ENCODE data around the gene SLC2A11. TPM values are rescaled to one million over a fixed set of nuclear protein-coding genes. Genes with fewer than 3 reads are reported as not detected.

The SLC2A11 gene
- total RNA-seq, 5 donors from 2014 or later (not counting 1 experiment from before 2014, with no cell fraction given) = 16.2 to 24.2 (median 18.6) TPM

DNA sequence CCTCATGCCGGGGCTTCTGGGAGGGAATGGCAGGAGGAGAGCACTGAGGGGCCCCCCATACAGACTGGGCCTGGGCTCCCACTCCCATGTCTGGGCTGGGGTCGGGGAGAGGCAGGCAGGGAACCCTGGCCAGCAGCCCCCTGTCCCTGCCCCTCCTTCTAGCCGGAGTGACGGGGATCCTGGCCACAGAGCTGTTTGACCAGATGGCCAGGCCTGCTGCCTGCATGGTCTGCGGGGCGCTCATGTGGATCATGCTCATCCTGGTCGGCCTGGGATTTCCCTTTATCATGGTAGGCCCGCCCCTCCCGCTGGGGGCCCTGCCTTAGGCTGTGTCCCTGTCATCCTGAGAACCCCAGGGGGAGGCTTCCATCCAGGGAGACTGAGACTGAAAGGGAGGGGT, 26.5 kb downstream of the SLC2A11 start:
- POLR2A ChIA-PET = no interaction called here
- H3K9me3 Mint-ChIP-seq = no peaks in the 10 kb centered on the region
- Histone ChIP-seq H3K4me1 (ENCODE audit: control insufficient read depth in 1 of 2, extremely low read depth in 1 of 2, insufficient read depth in 2 of 2, low read length in 2 of 2) (no peaks in the 10 kb centered on the region), H3K4me3 (ENCODE audit: control insufficient read depth in 1 of 2, extremely low read depth in 1 of 2, low read length in 1 of 2) (no peak overlapping the region), H3K9me3 (no peaks in the 10 kb centered on the region), H3K36me3 (ENCODE audit: control insufficient read depth in 2 of 2, extremely low read depth in 1 of 2, insufficient read depth in 1 of 2, low read length in 1 of 2) (peaks cover 3 to 4% of the 10 kb centered on the region in 2 donors), H3K27me3 (replicated peaks in 1 of 2; ENCODE audit: control insufficient read depth in 2 of 2, extremely low read depth in 1 of 2, insufficient read depth in 2 of 2, low read length in 1 of 2) (no peaks in the 10 kb centered on the region), H3K27ac (ENCODE audit: low read length) (no peak overlapping the region)
- H3K27me3 Mint-ChIP-seq = no peaks in the 10 kb centered on the region
- no peaks in the 10 kb centered on the region for H3K4me1 Mint-ChIP-seq
- H3K27ac Mint-ChIP-seq = no peak overlapping the region
- ATAC-seq (replicated peaks in 1 of 4) (no peak), DNase-seq (no peak)
- peaks cover 11% of the 10 kb centered on the region for H3K36me3 Mint-ChIP-seq
- H3K4me3 Mint-ChIP-seq = no peak overlapping the region
- CTCF ChIA-PET = no interaction called here
- 93% methylated on average over 9 of the region's 9 CpGs for whole genome bisulfite sequencing (ENCODE audit: insufficient coverage)

DNA sequence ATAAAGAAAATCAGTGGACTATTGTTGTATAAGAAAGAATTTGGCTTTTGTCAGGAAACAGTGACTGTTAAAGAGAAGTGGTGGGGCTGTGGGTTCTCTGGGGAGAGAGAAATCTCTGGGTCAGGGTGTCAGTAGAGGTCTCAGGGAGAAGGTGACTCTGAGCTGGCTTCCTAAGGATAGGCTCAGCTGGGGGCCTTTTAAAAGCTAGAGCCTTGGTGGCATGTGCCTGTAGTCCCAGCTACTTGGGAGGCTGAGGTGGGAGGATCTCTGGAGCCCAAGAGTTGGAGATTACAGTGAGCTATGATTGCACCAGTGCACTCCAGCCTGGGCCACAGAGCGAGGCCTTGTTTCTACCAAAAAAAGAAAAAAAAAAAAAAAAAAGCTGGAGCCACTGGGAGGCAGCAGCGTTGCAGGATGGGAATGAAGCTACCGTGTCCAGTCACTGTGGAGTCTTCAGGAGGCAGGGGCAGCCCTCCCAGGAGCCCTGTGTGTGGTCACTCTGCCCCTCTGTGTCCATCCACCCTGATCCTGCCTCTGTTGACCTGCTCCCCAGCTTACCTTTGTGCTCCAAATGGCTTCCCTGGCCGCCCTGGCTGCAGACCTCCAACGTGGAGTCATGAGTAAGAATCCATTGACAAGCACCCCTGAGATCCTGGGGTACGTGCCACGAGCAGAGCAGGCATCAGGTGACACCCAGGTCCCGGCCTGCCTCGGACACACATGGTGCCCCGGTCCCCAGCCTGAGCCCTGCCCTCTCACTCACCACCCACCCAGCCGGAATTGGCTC, 31.1 kb downstream of the SLC2A11 start:
- ChIA-PET CTCF (interaction anchor here (0.5 to 0.7 kb wide), 7 partner anchors 119 to 1168 kb away, joined by 3 to 9 read pairs (median 4); no protein-coding TSS in a partner anchor), POLR2A (interaction anchor here in 1 of 2 donors (0.6 kb wide), 1 partner anchor 23 kb away, joined by 3 read pairs; no protein-coding TSS in a partner anchor)
- Histone ChIP-seq H3K4me3 (ENCODE audit: control insufficient read depth in 1 of 2, extremely low read depth in 1 of 2, low read length in 1 of 2) (no peak overlapping the region), H3K9me3 (no peaks in the 10 kb centered on the region), H3K36me3 (ENCODE audit: control insufficient read depth in 2 of 2, extremely low read depth in 1 of 2, insufficient read depth in 1 of 2, low read length in 1 of 2) (peaks cover 3% of the 10 kb centered on the region in 2 donors), H3K4me1 (ENCODE audit: control insufficient read depth in 1 of 2, extremely low read depth in 1 of 2, insufficient read depth in 2 of 2, low read length in 2 of 2) (peaks cover 4 to 8% of the 10 kb centered on the region in 2 experiments), H3K27me3 (replicated peaks in 1 of 2; ENCODE audit: control insufficient read depth in 2 of 2, extremely low read depth in 1 of 2, insufficient read depth in 2 of 2, low read length in 1 of 2) (no peaks in the 10 kb centered on the region), H3K27ac (ENCODE audit: low read length) (no peak overlapping the region)
- ATAC-seq (replicated peaks in 1 of 4) = no peak
- H3K4me1 Mint-ChIP-seq = peaks cover 8 to 13% (median 11%) of the 10 kb centered on the region in 3 donors
- DNase-seq = no peak
- no peak overlapping the region for H3K27ac Mint-ChIP-seq
- H3K9me3 Mint-ChIP-seq = no peaks in the 10 kb centered on the region
- H3K27me3 Mint-ChIP-seq = no peaks in the 10 kb centered on the region
- no peaks in the 10 kb centered on the region for H3K36me3 Mint-ChIP-seq
- WGBS (ENCODE audit: insufficient coverage) = 93% methylated on average over 7 of the region's 11 CpGs
- no peak overlapping the region for H3K4me3 Mint-ChIP-seq

DNA sequence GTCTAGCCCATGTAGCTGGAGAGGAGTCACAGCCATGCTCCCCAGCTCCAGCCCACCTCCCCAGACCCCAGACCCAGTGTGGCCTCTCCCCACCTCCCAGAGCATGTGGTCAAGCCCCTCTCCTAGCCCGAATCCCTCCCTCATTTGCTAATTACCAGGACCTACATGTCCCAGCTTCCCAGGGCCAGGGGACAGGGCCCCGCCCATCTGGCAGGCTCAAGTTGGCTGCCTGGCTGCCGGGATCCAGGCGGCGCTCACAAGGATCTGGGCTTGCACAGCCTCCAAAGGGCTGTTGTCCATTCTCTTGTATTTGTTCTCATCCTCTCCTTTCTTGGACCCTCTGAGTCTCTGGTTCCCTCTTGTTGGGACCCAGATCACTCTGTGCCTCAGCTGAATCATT, 31.9 kb downstream of the SLC2A11 start:
- no peak overlapping the region for H3K27ac ChIP-seq (ENCODE audit: low read length)

DNA sequence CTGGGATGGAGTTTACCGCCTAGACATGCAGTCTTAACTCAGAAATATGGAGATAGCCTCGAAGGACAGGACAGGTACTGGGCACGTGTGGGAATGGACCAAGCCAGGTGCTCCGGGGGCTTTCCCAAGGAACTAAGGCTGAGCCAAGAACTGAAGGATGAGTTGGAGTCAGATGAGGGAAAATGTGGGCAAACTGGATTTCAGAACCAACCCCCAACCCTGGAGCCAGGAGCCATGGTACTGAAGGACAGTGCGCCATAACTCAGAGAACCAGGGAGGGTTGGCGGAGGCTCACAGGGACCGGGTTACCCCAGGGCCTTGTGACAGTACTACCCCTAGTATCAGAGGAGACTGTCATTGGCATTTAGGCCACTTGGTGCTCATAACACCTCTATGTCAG, 34.1 kb downstream of the SLC2A11 start:
- POLR2A ChIA-PET = interaction anchor here in 1 of 2 donors (0.6 kb wide), 1 partner anchor 20 kb away, joined by 3 read pairs; no protein-coding TSS in a partner anchor
- 92% methylated on average over 7 of the region's 7 CpGs for WGBS (ENCODE audit: insufficient coverage)
- Mint-ChIP-seq H3K4me1 (peaks cover 20 to 28% (median 20%) of the 10 kb centered on the region in 3 donors), H3K27me3 (no peaks in the 10 kb centered on the region), H3K9me3 (no peaks in the 10 kb centered on the region), H3K4me3 (peak overlapping the region in 1 of 3 donors; percentile 91), H3K36me3 (peaks cover 3% of the 10 kb centered on the region), H3K27ac (no peak overlapping the region)
- peaks cover 4 to 29% of the 10 kb centered on the region in 2 experiments for H3K4me1 ChIP-seq (ENCODE audit: control insufficient read depth in 1 of 2, extremely low read depth in 1 of 2, insufficient read depth in 2 of 2, low read length in 2 of 2)
- no peak overlapping the region for H3K4me3 ChIP-seq (ENCODE audit: control insufficient read depth in 1 of 2, extremely low read depth in 1 of 2, low read length in 1 of 2)
- peaks cover 3 to 12% of the 10 kb centered on the region in 2 donors for H3K36me3 ChIP-seq (ENCODE audit: control insufficient read depth in 2 of 2, extremely low read depth in 1 of 2, insufficient read depth in 1 of 2, low read length in 1 of 2)
- no peak overlapping the region for H3K27ac ChIP-seq (ENCODE audit: low read length)
- DNase-seq (no peak), ATAC-seq (replicated peaks in 1 of 4) (no peak)
- CTCF ChIA-PET = no interaction called here
- H3K9me3 ChIP-seq = no peaks in the 10 kb centered on the region
- H3K27me3 ChIP-seq (replicated peaks in 1 of 2; ENCODE audit: control insufficient read depth in 2 of 2, extremely low read depth in 1 of 2, insufficient read depth in 2 of 2, low read length in 1 of 2) = no peaks in the 10 kb centered on the region

More for the DNA sequence above, 31.9 kb downstream of the SLC2A11 start:
- no peak overlapping the region for H3K27ac Mint-ChIP-seq
- 81% methylated on average over 4 of the region's 5 CpGs for WGBS (ENCODE audit: insufficient coverage)
- H3K4me3 Mint-ChIP-seq = no peak overlapping the region
- no peak for ATAC-seq (replicated peaks in 1 of 4)
- ChIA-PET CTCF (interaction anchor here (0.5 to 1.0 kb wide), 2 partner anchors 32 kb away, joined by 3 read pairs; partner anchors contain the start of gene SLC2A11 (in 1 of the 2)), POLR2A (no interaction called here)
- H3K27me3 ChIP-seq (replicated peaks in 1 of 2; ENCODE audit: control insufficient read depth in 2 of 2, extremely low read depth in 1 of 2, insufficient read depth in 2 of 2, low read length in 1 of 2) = no peaks in the 10 kb centered on the region
- no peaks in the 10 kb centered on the region for H3K9me3 ChIP-seq
- no peaks in the 10 kb centered on the region for H3K27me3 Mint-ChIP-seq
- H3K4me1 Mint-ChIP-seq = peaks cover 10 to 20% (median 13%) of the 10 kb centered on the region in 3 donors
- no peaks in the 10 kb centered on the region for H3K9me3 Mint-ChIP-seq
- H3K4me1 ChIP-seq (ENCODE audit: control insufficient read depth in 1 of 2, extremely low read depth in 1 of 2, insufficient read depth in 2 of 2, low read length in 2 of 2) = peaks cover 4 to 10% of the 10 kb centered on the region in 2 experiments
- DNase-seq = no peak
- H3K36me3 Mint-ChIP-seq = no peaks in the 10 kb centered on the region
- H3K4me3 ChIP-seq (ENCODE audit: control insufficient read depth in 1 of 2, extremely low read depth in 1 of 2, low read length in 1 of 2) = no peak overlapping the region
- peaks cover 0 to 3% of the 10 kb centered on the region in 2 donors for H3K36me3 ChIP-seq (ENCODE audit: control insufficient read depth in 2 of 2, extremely low read depth in 1 of 2, insufficient read depth in 1 of 2, low read length in 1 of 2)

DNA sequence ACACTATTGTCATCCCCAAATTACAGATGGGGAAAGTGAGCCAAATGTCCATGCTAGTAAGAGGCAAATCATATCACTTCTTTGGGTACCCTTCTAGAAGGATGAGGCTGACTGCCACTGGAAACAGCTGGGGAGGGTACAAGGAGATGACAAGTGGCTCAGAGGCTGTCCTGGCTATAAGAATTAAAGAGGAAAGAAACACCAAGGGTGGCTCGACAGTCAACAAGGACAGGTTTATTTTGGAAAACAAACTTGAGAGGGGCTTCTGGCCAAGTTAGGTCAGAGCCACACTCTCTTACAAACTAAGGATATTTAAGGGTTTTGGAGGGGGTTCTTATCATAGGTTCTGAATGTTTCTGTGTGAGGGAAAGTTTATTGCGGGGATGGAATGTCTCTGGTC, 34.5 kb downstream of the SLC2A11 start:
- H3K4me3 Mint-ChIP-seq = peak overlapping the region in 2 of 3 donors; percentile 6 to 91
- peaks cover 20 to 30% (median 23%) of the 10 kb centered on the region in 3 donors for H3K4me1 Mint-ChIP-seq
- CTCF ChIA-PET = no interaction called here
- H3K36me3 Mint-ChIP-seq = peaks cover 5% of the 10 kb centered on the region
- Histone ChIP-seq H3K36me3 (ENCODE audit: control insufficient read depth in 2 of 2, extremely low read depth in 1 of 2, insufficient read depth in 1 of 2, low read length in 1 of 2) (peaks cover 3 to 16% of the 10 kb centered on the region in 2 donors), H3K27ac (ENCODE audit: low read length) (no peak overlapping the region), H3K4me3 (ENCODE audit: control insufficient read depth in 1 of 2, extremely low read depth in 1 of 2, low read length in 1 of 2) (no peak overlapping the region), H3K9me3 (no peaks in the 10 kb centered on the region), H3K27me3 (replicated peaks in 1 of 2; ENCODE audit: control insufficient read depth in 2 of 2, extremely low read depth in 1 of 2, insufficient read depth in 2 of 2, low read length in 1 of 2) (no peaks in the 10 kb centered on the region), H3K4me1 (ENCODE audit: control insufficient read depth in 1 of 2, extremely low read depth in 1 of 2, insufficient read depth in 2 of 2, low read length in 2 of 2) (peaks cover 4 to 29% of the 10 kb centered on the region in 2 experiments)
- peak overlapping the region; percentile 61 to 97 for H3K27ac Mint-ChIP-seq
- POLR2A ChIA-PET = interaction anchor here in 1 of 2 donors (0.6 kb wide), 1 partner anchor 20 kb away, joined by 3 read pairs; no protein-coding TSS in a partner anchor
- no peak for DNase-seq
- 100% methylated on average over 1 of the region's 2 CpGs for WGBS (ENCODE audit: insufficient coverage)
- no peaks in the 10 kb centered on the region for H3K9me3 Mint-ChIP-seq
- ATAC-seq (replicated peaks in 1 of 4) = no peak
- H3K27me3 Mint-ChIP-seq = no peaks in the 10 kb centered on the region

DNA sequence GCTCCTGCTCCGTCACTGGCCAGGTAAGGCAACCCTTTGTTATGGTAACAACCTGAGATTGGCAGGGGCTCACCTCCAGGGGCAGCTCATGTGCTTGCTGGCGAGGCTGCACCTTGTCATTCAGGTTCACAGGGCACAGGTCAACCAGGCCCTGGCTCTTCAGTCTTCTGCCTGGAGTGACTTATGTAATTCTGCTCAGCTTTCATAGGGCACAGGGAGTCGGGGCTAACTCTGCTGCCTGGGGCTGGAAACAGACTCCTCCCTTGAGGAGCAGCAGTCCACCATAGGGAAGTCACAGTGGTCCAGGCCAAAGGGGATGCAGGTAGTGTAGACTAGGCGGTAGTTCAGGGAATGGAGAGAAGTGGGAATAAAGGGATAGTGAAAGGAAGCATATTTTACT, 35.0 kb downstream of the SLC2A11 start:
- ChIA-PET CTCF (no interaction called here), POLR2A (interaction anchor here in 1 of 2 donors (0.6 kb wide), 1 partner anchor 21 kb away, joined by 3 read pairs; no protein-coding TSS in a partner anchor)
- Mint-ChIP-seq H3K27ac (peak overlapping the region; percentile 95 to 97), H3K4me3 (peak overlapping the region; percentile 57 to 92 (median 91)), H3K27me3 (no peaks in the 10 kb centered on the region), H3K4me1 (peaks cover 20 to 33% (median 25%) of the 10 kb centered on the region in 3 donors), H3K36me3 (peaks cover 8% of the 10 kb centered on the region), H3K9me3 (no peaks in the 10 kb centered on the region)
- Histone ChIP-seq H3K4me1 (ENCODE audit: control insufficient read depth in 1 of 2, extremely low read depth in 1 of 2, insufficient read depth in 2 of 2, low read length in 2 of 2) (peaks cover 4 to 29% of the 10 kb centered on the region in 2 experiments), H3K9me3 (no peaks in the 10 kb centered on the region), H3K36me3 (ENCODE audit: control insufficient read depth in 2 of 2, extremely low read depth in 1 of 2, insufficient read depth in 1 of 2, low read length in 1 of 2) (peaks cover 3 to 21% of the 10 kb centered on the region in 2 donors), H3K27ac (ENCODE audit: low read length) (no peak overlapping the region), H3K4me3 (ENCODE audit: control insufficient read depth in 1 of 2, extremely low read depth in 1 of 2, low read length in 1 of 2) (no peak overlapping the region), H3K27me3 (replicated peaks in 1 of 2; ENCODE audit: control insufficient read depth in 2 of 2, extremely low read depth in 1 of 2, insufficient read depth in 2 of 2, low read length in 1 of 2) (no peaks in the 10 kb centered on the region)
- ATAC-seq (replicated peaks in 1 of 4) = no peak
- WGBS (ENCODE audit: insufficient coverage) = 100% methylated on average over 3 of the region's 4 CpGs
- DNase-seq = no peak
